GM20000 (cell line): ENCODE results near the gene OR4E2.

Experiments
- DNase-seq: peaks from one replicate; pipeline ENCODE4 v3.0.0; 2012; ENCODE audit warnings: low spot score
- CTCF ChIP-seq: IDR thresholded peaks from 2 replicates; pipeline ENCODE4 v1.5.1; 2012; ENCODE audit warnings: mild to moderate bottlenecking, control low read depth; ENCODE audit errors: extremely low read depth, missing control alignments

The OR4E2 gene

GRCh38 chr14:21669284-21669683 is 15.6 kb downstream of the OR4E2 start:
- TF ChIP-seq CTCF, result no peak

GRCh38 chr14:21671371-21671770 is 17.7 kb downstream of the OR4E2 start:
- TF ChIP-seq CTCF, result no peak
- DNase-seq, result no peak

More at GRCh38 chr14:21669284-21669683, 15.6 kb downstream of the OR4E2 start:
- DNase-seq, result no peak

- DNase-seq, result no peak
- no peak for TF ChIP-seq CTCF
Observed at GRCh38 chr14:21672116-21672515, 18.5 kb downstream of the OR4E2 start.

GRCh38 chr14:21673718-21674117 is 20.1 kb downstream of the OR4E2 start, which contains the start of gene OR4E1:
Gene OR4E1 (minus strand): TSS chr14:21673818. CDS start chr14:21670935, 2,883 bp downstream.
- no peak for DNase-seq
- TF ChIP-seq CTCF, result no peak

- TF ChIP-seq CTCF, result no peak
- no peak for DNase-seq
Observed at GRCh38 chr14:21675566-21675965, 21.9 kb downstream of the OR4E2 start.

- no peak for DNase-seq
- no peak for TF ChIP-seq CTCF
Observed at GRCh38 chr14:21680072-21680471, 26.4 kb downstream of the OR4E2 start.

GRCh38 chr14:21686468-21686867 is 32.8 kb downstream of the OR4E2 start:
- no peak for TF ChIP-seq CTCF

More at GRCh38 chr14:21686468-21686867, 32.8 kb downstream of the OR4E2 start:
- DNase-seq, result no peak
